ENCODE results near the gene TM9SF4. TPM values are rescaled to one million over a fixed set of nuclear protein-coding genes. Genes with fewer than 3 reads are reported as not detected.

Gene TM9SF4
- total and polyA plus RNA-seq, 4 donors, result 18.4 to 46.6 (median 38.5) TPM

- Histone ChIP-seq H3K4me1 (ENCODE audit: control insufficient read depth in 5 of 5, insufficient read depth in 5 of 5, low read length in 5 of 5) (peaks cover 0 to 11% (median 7%) of the 10 kb centered on the region in 5 donors), H3K9ac (ENCODE audit: insufficient read depth in 1 of 2, low read length in 2 of 2) (no peak overlapping the region), H3K27me3 (ENCODE audit: control insufficient read depth in 3 of 3, insufficient read depth in 3 of 3, low read length in 2 of 3) (no peaks in the 10 kb centered on the region), H3K9me3 (ENCODE audit: control insufficient read depth in 4 of 4, insufficient read depth in 3 of 4, low read length in 3 of 4) (peaks cover 0 to 2% (median 0%) of the 10 kb centered on the region in 4 donors), H3K4me3 (no peak overlapping the region), H3K36me3 (ENCODE audit: control insufficient read depth in 4 of 4, insufficient read depth in 4 of 4, low read length in 4 of 4) (peaks cover 0 to 7% (median 2%) of the 10 kb centered on the region in 4 donors), H3K27ac (ENCODE audit: low read depth in 1 of 2, low read length in 1 of 2) (no peak overlapping the region)
- no peak for TF ChIP-seq CTCF (IDR thresholded peaks at IDR 0.05; ENCODE audit: control extremely low read depth, extremely low read depth)
- ATAC-seq (ENCODE audit: insufficient read depth, low FRiP score) (no peak), DNase-seq (no peak)
- WGBS, 2 donors, result 36 to 52% methylated on average over 3 of the region's 3 CpGs
Observed at GRCh38 chr20:32111156-32111686, 1.7 kb downstream of the TM9SF4 start.

GRCh38 chr20:32111753-32112152, 2.2 kb downstream of the TM9SF4 start:
- H3K36me3 ChIP-seq (ENCODE audit: control insufficient read depth in 4 of 4, insufficient read depth in 4 of 4, low read length in 4 of 4), result peaks cover 0 to 7% (median 2%) of the 10 kb centered on the region in 4 donors
- no peak for TF ChIP-seq CTCF (IDR thresholded peaks at IDR 0.05; ENCODE audit: control extremely low read depth, extremely low read depth)
- H3K27ac ChIP-seq (ENCODE audit: low read depth in 1 of 2, low read length in 1 of 2), result peak overlapping the region in 1 of 2 donors; percentile 3
- ATAC-seq (ENCODE audit: insufficient read depth, low FRiP score) (no peak), DNase-seq (no peak)
- H3K9ac ChIP-seq (ENCODE audit: insufficient read depth in 1 of 2, low read length in 2 of 2), result no peak overlapping the region
- H3K9me3 ChIP-seq (ENCODE audit: control insufficient read depth in 4 of 4, insufficient read depth in 3 of 4, low read length in 3 of 4), result peaks cover 0 to 2% (median 0%) of the 10 kb centered on the region in 4 donors
- H3K4me1 ChIP-seq (ENCODE audit: control insufficient read depth in 5 of 5, insufficient read depth in 5 of 5, low read length in 5 of 5), result peaks cover 0 to 11% (median 7%) of the 10 kb centered on the region in 5 donors
- no peaks in the 10 kb centered on the region for H3K27me3 ChIP-seq (ENCODE audit: control insufficient read depth in 3 of 3, insufficient read depth in 3 of 3, low read length in 2 of 3)
- no peak overlapping the region for H3K4me3 ChIP-seq
- WGBS, 2 donors, result 40 to 70% methylated on average over 3 of the region's 3 CpGs

GRCh38 chr20:32112841-32113240, 3.3 kb downstream of the TM9SF4 start:
- H3K36me3 ChIP-seq (ENCODE audit: control insufficient read depth in 4 of 4, insufficient read depth in 4 of 4, low read length in 4 of 4), result peaks cover 0 to 7% (median 2%) of the 10 kb centered on the region in 4 donors
- H3K9ac ChIP-seq (ENCODE audit: insufficient read depth in 1 of 2, low read length in 2 of 2), result no peak overlapping the region
- H3K27me3 ChIP-seq (ENCODE audit: control insufficient read depth in 3 of 3, insufficient read depth in 3 of 3, low read length in 2 of 3), result no peaks in the 10 kb centered on the region
- H3K4me1 ChIP-seq (ENCODE audit: control insufficient read depth in 5 of 5, insufficient read depth in 5 of 5, low read length in 5 of 5), result peaks cover 0 to 15% (median 9%) of the 10 kb centered on the region in 5 donors
- 13 to 46% methylated on average over 5 of the region's 5 CpGs for WGBS, 2 donors
- H3K4me3 ChIP-seq, result no peak overlapping the region
- peak; percentile 45 for ATAC-seq (ENCODE audit: insufficient read depth, low FRiP score)
- TF ChIP-seq CTCF (IDR thresholded peaks at IDR 0.05; ENCODE audit: control extremely low read depth, extremely low read depth), result no peak
- peaks cover 0 to 2% (median 0%) of the 10 kb centered on the region in 4 donors for H3K9me3 ChIP-seq (ENCODE audit: control insufficient read depth in 4 of 4, insufficient read depth in 3 of 4, low read length in 3 of 4)
- H3K27ac ChIP-seq (ENCODE audit: low read depth in 1 of 2, low read length in 1 of 2), result no peak overlapping the region
- no peak for DNase-seq
